ENCODE data around the gene BCO1.

The BCO1 gene

DNA sequence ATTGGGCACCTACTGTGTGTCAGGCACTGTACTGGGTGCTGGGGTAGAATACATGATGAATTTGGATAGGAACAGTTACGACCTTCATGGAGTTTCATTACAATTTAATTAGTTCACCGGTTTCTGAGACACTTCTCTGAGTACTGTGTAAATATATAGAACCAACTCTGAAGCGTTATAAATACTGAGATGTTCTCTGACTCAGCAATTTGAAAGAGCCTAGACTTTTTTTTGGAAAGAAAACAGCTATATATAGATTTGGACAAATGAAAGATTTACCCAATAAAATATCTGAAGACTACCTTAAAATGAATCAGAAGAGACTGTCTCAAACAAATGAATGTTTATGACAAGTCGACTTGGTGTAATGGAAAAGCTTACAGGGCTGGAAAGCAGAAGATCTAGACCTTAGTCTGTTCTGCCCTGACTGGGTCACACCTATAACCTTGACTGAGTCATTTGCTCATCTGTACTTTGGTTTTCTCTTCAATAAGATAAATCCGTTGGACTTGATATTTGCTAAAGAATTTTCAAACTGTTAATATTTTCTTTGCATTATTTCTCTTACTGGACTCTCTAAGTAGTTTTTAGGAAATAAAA, 71.7 kb downstream of the BCO1 start:
- Histone ChIP-seq H3K4me2 (ENCODE audit: low read length) (no peak overlapping the region), H3K36me3 (ENCODE audit: insufficient read depth, low read length) (no peaks in the 10 kb centered on the region), H3K4me1 (ENCODE audit: control insufficient read depth, insufficient read depth, low read length) (peaks cover 8% of the 10 kb centered on the region), H3K27me3 (ENCODE audit: control insufficient read depth, insufficient read depth, low read length) (no peaks in the 10 kb centered on the region), H3K9ac (ENCODE audit: low read depth, low read length) (no peak overlapping the region), H3K9me3 (replicated peaks; ENCODE audit: low read length) (no peaks in the 10 kb centered on the region), H3K4me3 (ENCODE audit: low read length) (no peak overlapping the region)

DNA sequence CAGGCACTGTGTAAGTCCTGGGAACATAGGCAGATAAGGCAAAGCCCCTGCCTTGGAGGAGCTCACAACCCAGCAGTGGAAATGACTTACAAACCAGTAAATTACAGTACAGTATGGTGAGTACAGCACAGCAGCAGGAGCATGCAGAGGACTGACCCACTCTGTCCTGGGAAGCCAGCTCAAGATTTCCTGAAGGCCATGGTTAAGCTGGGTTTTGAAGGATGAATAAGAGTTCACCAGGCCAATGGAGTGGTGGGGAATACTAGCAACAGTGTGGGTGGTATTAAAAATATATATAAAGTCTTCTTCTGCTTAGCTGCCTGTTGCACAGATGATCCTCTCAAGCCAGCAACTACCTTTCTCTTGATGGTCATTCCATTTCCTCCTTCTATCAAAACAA, 73.3 kb downstream of the BCO1 start:
- peaks cover 13% of the 10 kb centered on the region for H3K4me1 ChIP-seq (ENCODE audit: control insufficient read depth, insufficient read depth, low read length)
- H3K36me3 ChIP-seq (ENCODE audit: insufficient read depth, low read length): no peaks in the 10 kb centered on the region
- no peak overlapping the region for H3K4me2 ChIP-seq (ENCODE audit: low read length)
- H3K9me3 ChIP-seq (replicated peaks; ENCODE audit: low read length): no peaks in the 10 kb centered on the region
- no peak overlapping the region for H3K4me3 ChIP-seq (ENCODE audit: low read length)
- H3K9ac ChIP-seq (ENCODE audit: low read depth, low read length): no peak overlapping the region
- H3K27me3 ChIP-seq (ENCODE audit: control insufficient read depth, insufficient read depth, low read length): no peaks in the 10 kb centered on the region

DNA sequence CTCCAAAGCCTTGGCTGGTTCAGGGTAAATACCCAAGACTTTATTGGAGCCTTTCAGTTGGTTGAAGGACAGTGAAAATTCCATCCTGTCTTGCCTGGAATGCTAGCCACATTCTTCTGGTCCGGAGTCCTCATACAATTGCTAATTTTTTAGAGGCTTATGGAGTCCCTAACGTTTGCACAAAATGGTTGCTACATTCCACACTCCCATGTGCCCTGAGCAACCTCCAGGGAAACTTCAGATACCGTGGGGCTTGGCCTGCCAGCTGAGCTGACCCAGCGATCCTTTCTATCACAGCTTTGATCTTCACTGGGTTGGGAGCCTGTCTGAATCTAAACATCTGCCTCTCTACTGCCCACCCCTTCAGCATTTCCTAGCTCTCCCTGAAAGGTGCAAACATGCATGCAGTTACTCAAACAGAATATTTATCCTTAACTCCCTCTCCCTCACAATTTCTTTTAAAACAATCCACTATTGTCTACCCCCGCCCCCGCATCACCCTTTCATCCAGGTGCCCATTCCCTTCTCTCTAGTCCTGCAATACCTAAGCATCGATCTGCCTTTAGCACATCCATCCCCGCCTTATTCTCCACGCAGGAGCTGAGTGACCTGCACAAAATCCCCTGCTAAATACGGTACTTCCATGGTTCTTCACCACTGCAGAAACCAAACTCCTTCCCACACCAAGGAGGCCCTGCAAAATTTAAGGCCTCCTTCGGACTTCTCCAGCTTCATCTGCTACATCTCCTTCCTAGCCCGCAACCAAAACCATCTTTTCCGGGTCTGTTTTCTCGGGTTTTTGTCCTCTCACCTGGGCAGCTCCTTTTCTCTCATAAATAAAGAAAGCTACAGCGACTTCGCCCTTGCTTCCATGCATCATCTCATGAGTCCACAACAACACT, 75.5 kb downstream of the BCO1 start:
- Histone ChIP-seq H3K9ac (ENCODE audit: low read depth, low read length) (peak overlapping the region; percentile 79), H3K9me3 (replicated peaks; ENCODE audit: low read length) (no peaks in the 10 kb centered on the region)

DNA sequence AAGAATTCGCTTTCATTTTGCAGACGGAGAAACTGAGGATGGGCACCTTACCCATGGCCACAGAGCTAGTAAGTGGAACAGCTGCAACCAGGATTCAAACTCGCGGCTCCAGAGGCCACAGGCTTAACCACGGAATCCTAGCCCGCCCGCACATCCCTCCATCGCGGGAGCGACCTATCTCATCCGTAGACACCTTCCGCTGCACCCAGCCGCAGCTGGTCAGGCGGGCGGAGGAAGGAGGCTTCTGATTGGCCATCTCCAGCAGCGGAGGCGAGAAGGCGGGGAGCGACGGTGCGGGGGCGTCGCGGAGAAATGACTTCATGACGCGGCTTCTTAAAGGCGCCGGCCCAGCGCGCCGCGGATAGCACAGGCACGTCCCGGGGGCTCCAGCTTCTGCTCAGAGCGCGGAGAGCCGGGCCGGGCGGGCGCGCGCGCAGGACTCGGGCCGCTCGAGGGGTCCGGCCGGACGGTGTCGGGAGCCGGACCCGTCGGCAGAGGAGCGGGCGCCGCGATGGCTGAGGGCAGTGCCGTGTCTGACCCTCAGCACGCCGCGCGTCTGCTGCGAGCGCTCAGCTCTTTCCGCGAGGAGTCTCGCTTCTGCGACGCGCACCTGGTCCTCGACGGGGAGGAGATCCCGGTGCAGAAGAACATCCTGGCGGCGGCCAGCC, 76.2 kb downstream of the BCO1 start, which contains the start of gene GAN:
Gene GAN (plus strand): TSS at position 360 of the 668 bp plus-strand sequence. CDS start 152 bp downstream, at position 512.
- Histone ChIP-seq H3K36me3 (ENCODE audit: insufficient read depth, low read length) (no peaks in the 10 kb centered on the region), H3K27me3 (ENCODE audit: control insufficient read depth, insufficient read depth, low read length) (no peaks in the 10 kb centered on the region), H3K9me3 (replicated peaks; ENCODE audit: low read length) (no peaks in the 10 kb centered on the region), H3K9ac (ENCODE audit: low read depth, low read length) (peak within 1 kb of the TSS; percentile 79), H3K4me2 (ENCODE audit: low read length) (peak within 1 kb of the TSS; percentile 84), H3K4me3 (ENCODE audit: low read length) (peak within 1 kb of the TSS; percentile 87), H3K4me1 (ENCODE audit: control insufficient read depth, insufficient read depth, low read length) (peaks cover 23% of the 10 kb centered on the region)

More for the DNA sequence above, 75.5 kb downstream of the BCO1 start:
- Histone ChIP-seq H3K4me3 (ENCODE audit: low read length) (peak overlapping the region; percentile 87), H3K4me2 (ENCODE audit: low read length) (peak overlapping the region; percentile 84), H3K27me3 (ENCODE audit: control insufficient read depth, insufficient read depth, low read length) (no peaks in the 10 kb centered on the region), H3K36me3 (ENCODE audit: insufficient read depth, low read length) (no peaks in the 10 kb centered on the region), H3K4me1 (ENCODE audit: control insufficient read depth, insufficient read depth, low read length) (peaks cover 17% of the 10 kb centered on the region)

DNA sequence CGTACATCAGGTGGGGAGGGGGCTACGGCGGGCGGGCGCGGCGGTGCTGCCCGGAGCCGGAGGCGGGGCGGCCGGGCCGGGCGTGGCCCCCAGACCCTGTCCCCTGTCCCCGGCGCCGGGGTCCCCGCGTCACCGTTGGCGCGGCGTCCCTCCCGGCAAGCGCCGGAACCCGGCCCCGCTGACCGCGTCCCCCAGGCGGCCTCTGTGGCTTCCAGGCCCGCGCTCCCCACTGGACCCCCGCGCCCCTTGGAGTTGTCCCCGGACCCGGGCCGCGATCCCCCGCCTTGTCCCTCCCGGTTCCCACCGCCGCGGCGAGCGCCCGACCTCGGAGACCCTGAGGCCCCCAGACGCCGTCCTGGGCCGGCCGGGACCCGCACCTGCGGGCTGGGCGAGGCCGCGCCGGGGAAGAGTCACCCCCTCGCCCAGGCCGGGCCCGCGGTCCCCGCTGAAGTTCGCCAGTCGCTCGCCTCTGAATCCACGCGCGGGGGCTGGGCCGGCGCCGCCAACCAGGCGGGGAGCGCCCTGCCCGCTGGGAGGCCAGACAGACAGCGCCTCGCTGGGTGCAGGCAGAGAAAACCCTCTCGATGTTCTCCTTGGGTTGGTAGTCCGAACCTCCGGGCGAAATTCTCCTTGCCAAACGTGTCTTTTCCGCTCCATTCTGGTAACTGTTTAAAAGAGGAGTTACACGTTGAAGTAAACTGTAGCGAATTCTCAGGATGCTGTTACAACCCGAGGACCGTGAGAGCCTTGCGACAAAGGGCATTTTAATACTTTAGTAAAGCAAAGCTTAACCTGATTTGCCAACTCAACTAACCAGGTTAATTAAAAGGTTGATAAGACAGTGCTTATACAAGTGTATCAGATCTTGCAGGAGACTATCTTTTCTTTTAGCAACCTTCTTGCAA, 77.0 kb downstream of the BCO1 start:
- Histone ChIP-seq H3K4me1 (ENCODE audit: control insufficient read depth, insufficient read depth, low read length) (peaks cover 28% of the 10 kb centered on the region), H3K4me3 (ENCODE audit: low read length) (peak overlapping the region; percentile 87), H3K9ac (ENCODE audit: low read depth, low read length) (peak overlapping the region; percentile 79), H3K4me2 (ENCODE audit: low read length) (peak overlapping the region; percentile 84), H3K9me3 (replicated peaks; ENCODE audit: low read length) (no peaks in the 10 kb centered on the region), H3K27me3 (ENCODE audit: control insufficient read depth, insufficient read depth, low read length) (no peaks in the 10 kb centered on the region), H3K36me3 (ENCODE audit: insufficient read depth, low read length) (no peaks in the 10 kb centered on the region)

DNA sequence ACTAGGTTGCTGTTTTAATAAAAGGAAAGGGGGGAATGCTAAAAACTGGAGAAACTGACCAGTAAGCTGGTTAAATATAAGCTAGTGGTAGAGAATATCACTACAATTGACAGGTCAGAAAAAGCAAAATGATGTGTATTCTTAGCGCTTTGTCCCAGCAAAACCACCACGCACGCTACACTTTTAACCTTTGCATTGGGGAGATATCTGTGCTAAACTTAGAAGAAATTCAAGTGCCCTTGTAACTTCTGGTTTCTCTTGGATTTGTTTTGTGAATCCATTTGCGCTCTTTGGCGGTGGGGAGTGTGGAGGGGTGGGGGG, 77.6 kb downstream of the BCO1 start:
- Histone ChIP-seq H3K4me3 (ENCODE audit: low read length) (peak overlapping the region; percentile 87), H3K36me3 (ENCODE audit: insufficient read depth, low read length) (no peaks in the 10 kb centered on the region), H3K4me2 (ENCODE audit: low read length) (peak overlapping the region; percentile 84), H3K9me3 (replicated peaks; ENCODE audit: low read length) (no peaks in the 10 kb centered on the region), H3K9ac (ENCODE audit: low read depth, low read length) (peak overlapping the region; percentile 79), H3K27me3 (ENCODE audit: control insufficient read depth, insufficient read depth, low read length) (no peaks in the 10 kb centered on the region), H3K4me1 (ENCODE audit: control insufficient read depth, insufficient read depth, low read length) (peaks cover 28% of the 10 kb centered on the region)

DNA sequence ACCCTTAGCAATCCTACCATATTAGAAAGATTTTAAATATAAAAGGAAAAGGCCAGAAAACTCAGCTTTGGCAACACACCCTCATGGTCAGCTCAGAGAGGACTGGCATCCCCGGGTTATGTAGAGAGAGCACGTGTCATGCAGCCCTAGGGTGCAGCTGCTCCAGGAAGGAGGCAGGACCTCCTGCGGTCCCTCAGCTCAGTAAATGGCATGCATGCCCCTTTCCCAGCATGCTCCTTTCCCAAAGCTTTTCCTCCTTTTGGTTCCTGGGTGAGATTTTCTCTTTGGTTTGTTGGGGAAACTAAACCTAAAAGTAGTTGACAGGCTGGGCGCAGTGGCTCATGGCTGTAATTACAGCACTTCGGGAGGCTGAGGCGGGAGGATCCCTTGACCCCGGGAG, 80.2 kb downstream of the BCO1 start:
- Histone ChIP-seq H3K36me3 (ENCODE audit: insufficient read depth, low read length) (no peaks in the 10 kb centered on the region), H3K27me3 (ENCODE audit: control insufficient read depth, insufficient read depth, low read length) (no peaks in the 10 kb centered on the region), H3K4me2 (ENCODE audit: low read length) (no peak overlapping the region), H3K9me3 (replicated peaks; ENCODE audit: low read length) (no peaks in the 10 kb centered on the region), H3K4me1 (ENCODE audit: control insufficient read depth, insufficient read depth, low read length) (peaks cover 24% of the 10 kb centered on the region), H3K9ac (ENCODE audit: low read depth, low read length) (no peak overlapping the region), H3K4me3 (ENCODE audit: low read length) (no peak overlapping the region)

DNA sequence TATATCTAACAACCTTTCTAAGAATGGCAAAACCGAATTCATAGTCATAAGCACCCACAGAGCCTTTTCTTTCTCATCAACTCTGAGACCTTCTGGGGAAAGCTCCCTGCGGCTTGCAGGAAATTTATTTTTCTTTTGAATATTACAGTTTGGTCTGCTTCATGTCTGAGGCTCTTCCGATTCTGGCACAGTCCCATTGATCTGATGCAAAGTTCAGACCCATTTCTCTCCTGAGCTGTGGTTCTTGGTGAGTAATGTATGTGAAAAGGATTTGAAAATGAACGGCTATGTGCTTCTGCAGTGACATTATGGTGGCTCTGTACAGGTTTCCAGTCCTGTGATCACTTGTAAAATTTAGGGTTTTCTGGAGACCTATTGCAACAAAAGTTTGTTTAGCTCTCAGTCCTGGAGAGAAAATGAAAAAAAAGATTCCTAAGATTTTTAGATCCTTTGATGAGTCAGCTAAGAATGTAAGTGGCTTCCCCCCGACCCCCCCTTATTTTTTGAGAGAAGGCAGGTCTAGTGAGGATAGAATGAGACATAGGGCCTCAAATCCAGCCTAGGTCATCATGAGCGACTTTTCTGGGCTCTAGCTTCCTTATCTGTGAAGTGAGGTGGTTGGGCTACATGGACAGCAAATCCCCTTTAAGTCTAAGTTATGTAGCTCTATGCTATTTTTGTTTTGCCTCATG, 80.9 kb downstream of the BCO1 start:
- peaks cover 20% of the 10 kb centered on the region for H3K4me1 ChIP-seq (ENCODE audit: control insufficient read depth, insufficient read depth, low read length)
- no peaks in the 10 kb centered on the region for H3K9me3 ChIP-seq (replicated peaks; ENCODE audit: low read length)
- H3K27me3 ChIP-seq (ENCODE audit: control insufficient read depth, insufficient read depth, low read length): no peaks in the 10 kb centered on the region
- H3K36me3 ChIP-seq (ENCODE audit: insufficient read depth, low read length): no peaks in the 10 kb centered on the region
- H3K9ac ChIP-seq (ENCODE audit: low read depth, low read length): no peak overlapping the region
- H3K4me2 ChIP-seq (ENCODE audit: low read length): peak overlapping the region; percentile 12
- no peak overlapping the region for H3K4me3 ChIP-seq (ENCODE audit: low read length)

DNA sequence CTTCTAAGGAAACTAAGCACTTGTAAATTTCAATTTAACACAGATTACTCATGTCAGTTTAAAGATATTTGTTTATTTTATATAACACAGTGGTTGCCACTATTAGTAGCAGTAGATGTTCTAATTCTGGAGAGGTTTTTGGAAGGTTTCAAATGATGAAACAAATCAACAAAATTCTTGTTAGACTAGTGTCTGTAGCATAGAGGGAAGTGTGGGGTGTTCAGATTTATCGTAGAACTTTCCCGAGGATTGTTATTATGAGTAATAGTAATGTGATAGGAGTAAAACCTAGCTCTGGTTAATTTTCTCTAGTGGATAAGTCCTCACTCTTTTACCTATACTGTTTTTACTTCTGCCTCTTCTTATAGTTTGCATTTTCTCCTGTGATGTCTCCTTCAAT, 82.5 kb downstream of the BCO1 start:
- H3K4me1 ChIP-seq (ENCODE audit: control insufficient read depth, insufficient read depth, low read length): peaks cover 17% of the 10 kb centered on the region
- no peaks in the 10 kb centered on the region for H3K27me3 ChIP-seq (ENCODE audit: control insufficient read depth, insufficient read depth, low read length)
- no peak overlapping the region for H3K4me3 ChIP-seq (ENCODE audit: low read length)

DNA sequence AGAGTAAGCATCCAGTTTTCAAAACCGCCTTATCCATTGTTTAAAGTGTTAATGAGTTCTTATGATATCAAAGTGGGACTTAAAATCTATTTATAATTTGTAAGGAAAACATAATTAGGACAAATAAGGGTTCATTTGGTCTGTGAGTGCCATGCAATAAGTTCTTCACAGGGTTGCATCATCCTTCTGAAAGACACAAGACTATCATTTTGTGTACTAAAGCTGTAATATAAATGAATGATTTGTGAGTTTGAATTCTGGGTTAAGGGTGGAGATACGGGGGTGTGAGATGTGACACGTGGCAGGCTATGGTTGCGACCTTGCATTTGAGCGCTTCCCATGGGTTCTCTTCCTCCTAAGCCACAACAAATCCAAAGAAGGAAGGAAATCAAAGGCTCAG, 83.0 kb downstream of the BCO1 start:
- H3K9me3 ChIP-seq (replicated peaks; ENCODE audit: low read length): no peaks in the 10 kb centered on the region
- H3K4me2 ChIP-seq (ENCODE audit: low read length): no peak overlapping the region
- peaks cover 15% of the 10 kb centered on the region for H3K4me1 ChIP-seq (ENCODE audit: control insufficient read depth, insufficient read depth, low read length)
- H3K4me3 ChIP-seq (ENCODE audit: low read length): no peak overlapping the region
- no peaks in the 10 kb centered on the region for H3K27me3 ChIP-seq (ENCODE audit: control insufficient read depth, insufficient read depth, low read length)
- no peak overlapping the region for H3K9ac ChIP-seq (ENCODE audit: low read depth, low read length)
- H3K36me3 ChIP-seq (ENCODE audit: insufficient read depth, low read length): no peaks in the 10 kb centered on the region

More for the DNA sequence above, 82.5 kb downstream of the BCO1 start:
- H3K4me2 ChIP-seq (ENCODE audit: low read length): no peak overlapping the region
- no peak overlapping the region for H3K9ac ChIP-seq (ENCODE audit: low read depth, low read length)
- no peaks in the 10 kb centered on the region for H3K9me3 ChIP-seq (replicated peaks; ENCODE audit: low read length)
- H3K36me3 ChIP-seq (ENCODE audit: insufficient read depth, low read length): no peaks in the 10 kb centered on the region
